ENCODE results near the gene IL36G. TPM values are rescaled to one million over a fixed set of nuclear protein-coding genes. Genes with fewer than 3 reads are reported as not detected.
"Not testable (repeated sequence)": the region's sequence is repeated elsewhere in the genome, so short reads cannot be mapped to it uniquely, and the experiment has no call there.

The IL36G gene
- not detected for total RNA-seq

GRCh38 chr2:112977559-112978056 lies at the start of gene IL36G:
TSS of gene IL36G (plus strand) at chr2:112978006. CDS start at chr2:112978639, 633 bp downstream.
- Histone ChIP-seq H3K9me3 (no peaks in the 10 kb centered on the region), H3K36me3 (no peaks in the 10 kb centered on the region), H3K27ac (no peak within 1 kb of the TSS), H3K4me1 (no peaks in the 10 kb centered on the region), H3K4me3 (no peak within 1 kb of the TSS), H3K27me3 (no peaks in the 10 kb centered on the region)
- intact Hi-C loops (cut with DNase I) = no loop called here
- TF ChIP-seq CTCF (IDR thresholded peaks at IDR 0.05) = no peak
- DNase-seq (ENCODE audit: low spot score in 2 of 2) = no peak

GRCh38 chr2:112933261-112933660 lies 44.5 kb upstream of the IL36G start:
- H3K27ac ChIP-seq = no peak overlapping the region
- no peaks in the 10 kb centered on the region for H3K9me3 ChIP-seq
- no peaks in the 10 kb centered on the region for H3K36me3 ChIP-seq
- intact Hi-C loops (cut with DNase I) = no loop called here
- H3K4me1 ChIP-seq = no peaks in the 10 kb centered on the region
- no peak for DNase-seq (ENCODE audit: low spot score in 2 of 2)
- H3K4me3 ChIP-seq = no peak overlapping the region
- TF ChIP-seq CTCF (IDR thresholded peaks at IDR 0.05) = no peak
- no peaks in the 10 kb centered on the region for H3K27me3 ChIP-seq

GRCh38 chr2:112934117-112934516 lies 43.7 kb upstream of the IL36G start:
- H3K27me3 ChIP-seq; H3K9me3 ChIP-seq; H3K4me3 ChIP-seq; H3K27ac ChIP-seq; DNase-seq (ENCODE audit: low spot score in 2 of 2); H3K4me1 ChIP-seq; H3K36me3 ChIP-seq; intact Hi-C loops (cut with DNase I): not testable (repeated sequence)

GRCh38 chr2:112936927-112937232 lies 40.9 kb upstream of the IL36G start:
- intact Hi-C loops (cut with DNase I) = no loop called here
- TF ChIP-seq CTCF (IDR thresholded peaks at IDR 0.05) = no peak
- H3K9me3 ChIP-seq = no peaks in the 10 kb centered on the region

GRCh38 chr2:112938904-112939303 lies 38.9 kb upstream of the IL36G start:
- no peaks in the 10 kb centered on the region for H3K4me1 ChIP-seq
- no peak for TF ChIP-seq CTCF (IDR thresholded peaks at IDR 0.05)
- intact Hi-C loops (cut with DNase I) = no loop called here

More at GRCh38 chr2:112936927-112937232, 40.9 kb upstream of the IL36G start:
- Histone ChIP-seq H3K4me3 (no peak overlapping the region), H3K27ac (no peak overlapping the region), H3K4me1 (no peaks in the 10 kb centered on the region), H3K36me3 (no peaks in the 10 kb centered on the region), H3K27me3 (no peaks in the 10 kb centered on the region)
- DNase-seq (ENCODE audit: low spot score in 2 of 2) = no peak

GRCh38 chr2:112939425-112939824 lies 38.4 kb upstream of the IL36G start:
- TF ChIP-seq CTCF (IDR thresholded peaks at IDR 0.05) = no peak
- Histone ChIP-seq H3K27ac (no peak overlapping the region), H3K4me3 (no peak overlapping the region), H3K36me3 (no peaks in the 10 kb centered on the region), H3K27me3 (no peaks in the 10 kb centered on the region), H3K9me3 (no peaks in the 10 kb centered on the region), H3K4me1 (no peaks in the 10 kb centered on the region)
- intact Hi-C loops (cut with DNase I) = no loop called here
- DNase-seq (ENCODE audit: low spot score in 2 of 2) = no peak

More at GRCh38 chr2:112938904-112939303, 38.9 kb upstream of the IL36G start:
- Histone ChIP-seq H3K27ac (no peak overlapping the region), H3K27me3 (no peaks in the 10 kb centered on the region), H3K36me3 (no peaks in the 10 kb centered on the region), H3K9me3 (no peaks in the 10 kb centered on the region), H3K4me3 (no peak overlapping the region)
- no peak for DNase-seq (ENCODE audit: low spot score in 2 of 2)

All from ascending aorta (tissue), 2 donors.